Astrocyte (in vitro differentiated cells and primary cell): Measurements from ENCODE around the gene ZNF207.

Experiments
- EZH2 ChIP-seq: IDR thresholded peaks from 2 replicates; pipeline ENCODE4 v1.6.1; 2012; ENCODE audit warnings: mild to moderate bottlenecking, low read length, inconsistent platforms; ENCODE audit not compliant: insufficient read depth
- TF ChIP-seq, protein P1 (sequence below): IDR thresholded peaks from 2 replicates; pipeline ENCODE4 v1.5.1; 2011; ENCODE audit warnings: low read depth, mild to moderate bottlenecking, inconsistent platforms, low read length, moderate library complexity; ENCODE audit not compliant: insufficient read depth

DNA sequence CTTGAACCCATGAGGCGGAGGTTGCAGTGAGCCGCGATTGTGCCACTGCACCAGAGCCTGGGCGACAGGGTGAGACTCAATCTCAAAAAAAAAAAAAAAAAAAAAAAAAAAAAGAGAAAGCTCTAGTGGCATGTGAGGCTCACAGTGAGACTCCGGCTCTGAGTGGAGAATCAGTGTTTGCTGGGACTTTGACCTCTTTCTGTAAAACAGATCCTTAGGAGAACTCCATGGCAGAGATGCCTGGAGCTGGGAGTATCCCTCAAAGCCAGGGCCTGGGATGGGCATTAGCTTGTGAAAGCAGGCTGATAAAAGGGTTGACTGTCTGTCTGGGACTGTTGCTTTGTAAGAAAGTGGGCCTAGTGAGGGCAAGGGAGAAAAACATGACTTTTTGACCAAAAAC, 46.4 kb downstream of the ZNF207 start:
- TF ChIP-seq, protein P1, sequence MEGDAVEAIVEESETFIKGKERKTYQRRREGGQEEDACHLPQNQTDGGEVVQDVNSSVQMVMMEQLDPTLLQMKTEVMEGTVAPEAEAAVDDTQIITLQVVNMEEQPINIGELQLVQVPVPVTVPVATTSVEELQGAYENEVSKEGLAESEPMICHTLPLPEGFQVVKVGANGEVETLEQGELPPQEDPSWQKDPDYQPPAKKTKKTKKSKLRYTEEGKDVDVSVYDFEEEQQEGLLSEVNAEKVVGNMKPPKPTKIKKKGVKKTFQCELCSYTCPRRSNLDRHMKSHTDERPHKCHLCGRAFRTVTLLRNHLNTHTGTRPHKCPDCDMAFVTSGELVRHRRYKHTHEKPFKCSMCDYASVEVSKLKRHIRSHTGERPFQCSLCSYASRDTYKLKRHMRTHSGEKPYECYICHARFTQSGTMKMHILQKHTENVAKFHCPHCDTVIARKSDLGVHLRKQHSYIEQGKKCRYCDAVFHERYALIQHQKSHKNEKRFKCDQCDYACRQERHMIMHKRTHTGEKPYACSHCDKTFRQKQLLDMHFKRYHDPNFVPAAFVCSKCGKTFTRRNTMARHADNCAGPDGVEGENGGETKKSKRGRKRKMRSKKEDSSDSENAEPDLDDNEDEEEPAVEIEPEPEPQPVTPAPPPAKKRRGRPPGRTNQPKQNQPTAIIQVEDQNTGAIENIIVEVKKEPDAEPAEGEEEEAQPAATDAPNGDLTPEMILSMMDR, result no peak
- TF ChIP-seq EZH2, result no peak
